ENCODE measurements around the gene ALK. TPM values are rescaled to one million over a fixed set of nuclear protein-coding genes. Genes with fewer than 3 reads are reported as not detected.

The ALK gene
- total RNA-seq, 2 donors from 2014 or later = 0.16 to 0.26 TPM

GRCh38 chr2:29657674-29658073 lies 263.7 kb downstream of the ALK start:
- Histone ChIP-seq H3K27me3 (no peaks in the 10 kb centered on the region), H3K36me3 (no peaks in the 10 kb centered on the region), H3K4me3 (no peak overlapping the region), H3K9me3 (no peaks in the 10 kb centered on the region), H3K4me1 (peaks cover 0 to 4% of the 10 kb centered on the region in 2 donors), H3K27ac (no peak overlapping the region)
- no peak for TF ChIP-seq CTCF (IDR thresholded peaks at IDR 0.05)
- no peak for DNase-seq (ENCODE audit: low spot score)

DNA sequence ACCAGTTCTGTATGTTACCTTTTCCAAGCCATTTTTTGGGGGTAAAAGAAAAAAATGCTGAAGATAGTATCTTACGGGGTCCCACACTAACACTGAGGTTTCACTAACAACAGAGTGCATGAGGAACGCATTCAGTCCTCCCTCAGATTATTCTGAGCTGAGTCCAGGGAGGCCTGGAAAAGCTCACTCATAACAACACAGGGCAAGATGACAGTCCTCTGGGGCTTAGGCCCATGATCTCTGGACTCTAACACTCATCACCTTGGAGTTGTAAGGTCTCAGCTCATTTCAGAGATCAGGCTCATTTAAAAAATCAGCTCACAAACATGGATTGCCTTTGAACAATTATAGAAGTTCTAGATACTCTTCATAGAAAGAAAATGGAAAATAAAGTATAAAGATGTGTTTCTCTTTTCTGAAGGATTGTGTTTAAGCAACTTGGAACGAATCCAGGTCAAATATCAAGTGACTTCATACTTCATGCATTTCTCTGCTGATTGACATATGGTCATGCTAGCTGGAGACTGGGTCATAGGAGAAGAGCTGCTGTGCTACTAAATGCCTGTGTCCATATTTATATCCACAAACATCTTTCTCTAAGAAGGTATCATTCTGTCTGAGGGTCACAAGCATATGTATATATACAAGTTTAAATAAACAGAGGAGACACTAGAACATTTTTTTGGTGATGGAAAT lies 265.8 kb downstream of the ALK start:
- Histone ChIP-seq H3K27ac (no peak overlapping the region), H3K27me3 (no peaks in the 10 kb centered on the region), H3K9me3 (no peaks in the 10 kb centered on the region), H3K36me3 (no peaks in the 10 kb centered on the region), H3K4me1 (peaks cover 0 to 4% of the 10 kb centered on the region in 2 donors), H3K4me3 (no peak overlapping the region)
- TF ChIP-seq CTCF (IDR thresholded peaks at IDR 0.05) = no peak
- no peak for DNase-seq (ENCODE audit: low spot score)

GRCh38 chr2:29650631-29651097 lies 270.7 kb downstream of the ALK start:
- H3K4me1 ChIP-seq = peaks cover 0 to 2% of the 10 kb centered on the region in 2 donors
- no peak overlapping the region for H3K4me3 ChIP-seq
- no peak for TF ChIP-seq CTCF (IDR thresholded peaks at IDR 0.05)
- no peaks in the 10 kb centered on the region for H3K27me3 ChIP-seq
- peaks cover 0 to 19% of the 10 kb centered on the region in 2 donors for H3K9me3 ChIP-seq
- H3K27ac ChIP-seq = no peak overlapping the region
- no peaks in the 10 kb centered on the region for H3K36me3 ChIP-seq
- no peak for DNase-seq (ENCODE audit: low spot score)

GRCh38 chr2:29644949-29645348 lies 276.4 kb downstream of the ALK start:
- Histone ChIP-seq H3K9me3 (peaks cover 0 to 16% of the 10 kb centered on the region in 2 donors), H3K4me3 (no peak overlapping the region), H3K27ac (no peak overlapping the region), H3K4me1 (no peaks in the 10 kb centered on the region), H3K36me3 (no peaks in the 10 kb centered on the region), H3K27me3 (no peaks in the 10 kb centered on the region)
- no peak for TF ChIP-seq CTCF (IDR thresholded peaks at IDR 0.05)
- no peak for DNase-seq (ENCODE audit: low spot score)

DNA sequence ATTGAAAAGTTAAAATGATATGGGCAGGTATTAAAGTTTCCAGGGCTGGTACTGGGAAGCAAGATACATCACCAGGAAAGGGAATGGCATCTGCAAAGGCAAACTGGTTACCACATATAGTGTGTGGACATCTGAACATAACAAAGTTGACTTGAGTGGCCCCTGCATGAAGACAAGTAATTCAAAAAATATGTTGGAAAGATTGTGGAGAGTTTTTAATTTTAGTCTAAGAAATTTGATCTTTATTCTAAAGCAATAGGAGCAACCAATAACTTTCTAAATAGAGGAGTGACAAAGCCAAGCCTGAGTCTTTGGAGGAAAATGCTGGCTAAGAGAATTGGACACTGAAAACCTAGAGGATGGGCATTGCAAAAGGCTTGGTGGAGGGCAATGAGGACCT lies 278.2 kb downstream of the ALK start:
- H3K27ac ChIP-seq = no peak overlapping the region

More for the DNA sequence above, 278.2 kb downstream of the ALK start:
- Histone ChIP-seq H3K4me3 (no peak overlapping the region), H3K9me3 (peaks cover 0 to 4% of the 10 kb centered on the region in 2 donors), H3K27me3 (no peaks in the 10 kb centered on the region), H3K4me1 (no peaks in the 10 kb centered on the region), H3K36me3 (no peaks in the 10 kb centered on the region)
- DNase-seq (ENCODE audit: low spot score) = no peak
- no peak for TF ChIP-seq CTCF (IDR thresholded peaks at IDR 0.05)

Data from right atrium auricular region (tissue), 2 donors.